ENCODE results near the gene PNPLA6. TPM values are rescaled to one million over a fixed set of nuclear protein-coding genes. Genes with fewer than 3 reads are reported as not detected.

PNPLA6 gene
- total and polyA plus RNA-seq, 2 of the 8 experiments (the other 6 are each of a cell fraction or from before 2014, with no cell fraction given): 55.1 to 121 TPM

- Histone ChIP-seq H3K23ac (ENCODE audit: insufficient read length) (no peak overlapping the region), H3K14ac (ENCODE audit: insufficient read length) (no peak overlapping the region), H3K4me1 (replicated peaks in 1 of 4; ENCODE audit: control insufficient read depth in 3 of 4, insufficient read depth in 4 of 4, low read length in 3 of 4) (peaks cover 0 to 5% (median 1%) of the 10 kb centered on the region in 4 experiments; a peak in 1 of 7 replicates), H2BK20ac (ENCODE audit: low read length) (no peak overlapping the region), H2BK15ac (ENCODE audit: low read length) (no peak overlapping the region), H4K91ac (replicated peaks; ENCODE audit: insufficient read length, low read length) (no peak overlapping the region), H3K23me2 (ENCODE audit: low read depth, low read length) (peaks cover 10% of the 10 kb centered on the region; the same call in 1 of the 2 replicates), H3K27ac (ENCODE audit: low read depth, low read length) (no peak overlapping the region), H3K27me3 (replicated peaks in 1 of 4; ENCODE audit: control insufficient read depth in 3 of 4, extremely low read depth in 1 of 4, insufficient read depth in 3 of 4, low read length in 3 of 4) (no peaks in the 10 kb centered on the region), H3K4me2 (ENCODE audit: insufficient read depth in 1 of 2, low read depth in 2 of 2, low read length in 2 of 2) (no peak overlapping the region), H2AK5ac (ENCODE audit: low read depth, low read length) (no peak overlapping the region), H2BK120ac (replicated peaks; ENCODE audit: low read depth, low read length) (no peak overlapping the region), H4K8ac (ENCODE audit: extremely low read depth, insufficient read depth, low read length) (no peak overlapping the region), H3K4me3 (ENCODE audit: extremely low read depth in 1 of 4, insufficient read depth in 2 of 4, low read depth in 3 of 4, low read length in 4 of 4) (no peak overlapping the region), H3K79me1 (ENCODE audit: low read depth, low read length) (peaks cover 2% of the 10 kb centered on the region; the same call in 1 of the 2 replicates), H3K79me2 (ENCODE audit: control insufficient read depth in 1 of 2, insufficient read depth in 2 of 2, low read length in 2 of 2) (no peaks in the 10 kb centered on the region), H3K18ac (ENCODE audit: extremely low read depth, low read length) (no peak overlapping the region), H3K9me3 (ENCODE audit: insufficient read depth in 2 of 2, low read depth in 1 of 2, low read length in 1 of 2) (no peaks in the 10 kb centered on the region), H2AFZ (ENCODE audit: low read length) (no peak overlapping the region), H2BK5ac (ENCODE audit: low read depth, low read length) (no peak overlapping the region), H4K20me1 (replicated peaks in 1 of 2; ENCODE audit: control insufficient read depth in 1 of 2, insufficient read depth in 2 of 2, low read length in 2 of 2) (peaks cover under 1 to 4% of the 10 kb centered on the region in 2 experiments), H3K36me3 (ENCODE audit: control insufficient read depth in 2 of 4, insufficient read depth in 4 of 4, low read length in 3 of 4) (peaks cover 0 to 7% (median under 1%) of the 10 kb centered on the region in 4 experiments; a peak in 4 of 8 replicates), H3K4ac (replicated peaks; ENCODE audit: insufficient read length, low read depth, low read length) (no peak overlapping the region), H3K9ac (replicated peaks in 1 of 4; ENCODE audit: extremely low read depth in 1 of 4, low read depth in 3 of 4, low read length in 3 of 4) (no peak overlapping the region), H3K56ac (replicated peaks; ENCODE audit: insufficient read length, low read depth, low read length) (no peak overlapping the region), H4K5ac (ENCODE audit: insufficient read length, low read depth, low read length) (no peak overlapping the region), H2BK12ac (ENCODE audit: low read depth, low read length) (no peak overlapping the region)
- POLR2A ChIA-PET (ENCODE audit: partially characterized antibody): interaction anchor here (1.1 kb wide), 1 partner anchor 9 kb away, joined by 6 read pairs; no protein-coding TSS in a partner anchor
- DNase-seq (ENCODE audit: low read depth in 1 of 2, low spot score in 2 of 2) (no peak), FAIRE-seq (no peak)
- 91% methylated on average over 15 of the region's 20 CpGs; no CpG with 5 or more reads in 1 of the 2 experiments for WGBS, 2 experiments (ENCODE audit: extremely low coverage in 1 of 2, insufficient coverage in 1 of 2, insufficient read length in 1 of 2, insufficient replicate concordance in 2 of 2, low coverage in 1 of 2, low lambda C conversion rate in 2 of 2, missing lambda C conversion rate in 1 of 2)
- CTCF ChIA-PET (ENCODE audit: partially characterized antibody): interaction anchor here (0.8 to 2.8 kb wide), 3 partner anchors 10 to 63 kb away, joined by 3 to 11 read pairs (median 3); a partner anchor contains a TSS
- TF ChIP-seq CEBPB (IDR thresholded peaks at IDR 0.05; ENCODE audit: low read depth, low read length) (no peak), JUN (IDR thresholded peaks at IDR 0.05; ENCODE audit: low read depth, low read length) (no peak), HDAC2 (IDR thresholded peaks at IDR 0.05; ENCODE audit: borderline replicate concordance in 1 of 2, low read depth in 2 of 2, low read length in 2 of 2) (no peak), POU5F1 (IDR thresholded peaks at IDR 0.05; ENCODE audit: low read depth, low read length) (no peak), SUZ12 (IDR thresholded peaks at IDR 0.05; ENCODE audit: low read length) (no peak), FOSL1 (IDR thresholded peaks at IDR 0.05; ENCODE audit: insufficient read depth, low read depth, low read length) (no peak), TEAD4 (IDR thresholded peaks at IDR 0.05; ENCODE audit: low read depth, low read length) (no peak), EP300 (IDR thresholded peaks at IDR 0.05; ENCODE audit: borderline replicate concordance in 1 of 2, low read depth in 2 of 2, low read length in 2 of 2) (no peak), HDAC6 (IDR thresholded peaks at IDR 0.05; ENCODE audit: low read depth, low read length) (no peak)
- TF ChIP-seq, protein P1, sequence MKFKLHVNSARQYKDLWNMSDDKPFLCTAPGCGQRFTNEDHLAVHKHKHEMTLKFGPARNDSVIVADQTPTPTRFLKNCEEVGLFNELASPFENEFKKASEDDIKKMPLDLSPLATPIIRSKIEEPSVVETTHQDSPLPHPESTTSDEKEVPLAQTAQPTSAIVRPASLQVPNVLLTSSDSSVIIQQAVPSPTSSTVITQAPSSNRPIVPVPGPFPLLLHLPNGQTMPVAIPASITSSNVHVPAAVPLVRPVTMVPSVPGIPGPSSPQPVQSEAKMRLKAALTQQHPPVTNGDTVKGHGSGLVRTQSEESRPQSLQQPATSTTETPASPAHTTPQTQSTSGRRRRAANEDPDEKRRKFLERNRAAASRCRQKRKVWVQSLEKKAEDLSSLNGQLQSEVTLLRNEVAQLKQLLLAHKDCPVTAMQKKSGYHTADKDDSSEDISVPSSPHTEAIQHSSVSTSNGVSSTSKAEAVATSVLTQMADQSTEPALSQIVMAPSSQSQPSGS (IDR thresholded peaks at IDR 0.05; ENCODE audit: low read length): no peak
Measured at GRCh38 chr19:7524992-7525739, 10.4 kb upstream of the PNPLA6 start.

Data from H1 (cell line).